Measurements from ENCODE around the gene HMX3.

Gene HMX3

GRCh38 chr10:123096452-123096851, 39.3 kb upstream of the HMX3 start:
- no peak for DNase-seq (ENCODE audit: low read depth)
- no peak overlapping the region for H3K4me3 ChIP-seq (ENCODE audit: low read length)
- TF ChIP-seq, protein P1, sequence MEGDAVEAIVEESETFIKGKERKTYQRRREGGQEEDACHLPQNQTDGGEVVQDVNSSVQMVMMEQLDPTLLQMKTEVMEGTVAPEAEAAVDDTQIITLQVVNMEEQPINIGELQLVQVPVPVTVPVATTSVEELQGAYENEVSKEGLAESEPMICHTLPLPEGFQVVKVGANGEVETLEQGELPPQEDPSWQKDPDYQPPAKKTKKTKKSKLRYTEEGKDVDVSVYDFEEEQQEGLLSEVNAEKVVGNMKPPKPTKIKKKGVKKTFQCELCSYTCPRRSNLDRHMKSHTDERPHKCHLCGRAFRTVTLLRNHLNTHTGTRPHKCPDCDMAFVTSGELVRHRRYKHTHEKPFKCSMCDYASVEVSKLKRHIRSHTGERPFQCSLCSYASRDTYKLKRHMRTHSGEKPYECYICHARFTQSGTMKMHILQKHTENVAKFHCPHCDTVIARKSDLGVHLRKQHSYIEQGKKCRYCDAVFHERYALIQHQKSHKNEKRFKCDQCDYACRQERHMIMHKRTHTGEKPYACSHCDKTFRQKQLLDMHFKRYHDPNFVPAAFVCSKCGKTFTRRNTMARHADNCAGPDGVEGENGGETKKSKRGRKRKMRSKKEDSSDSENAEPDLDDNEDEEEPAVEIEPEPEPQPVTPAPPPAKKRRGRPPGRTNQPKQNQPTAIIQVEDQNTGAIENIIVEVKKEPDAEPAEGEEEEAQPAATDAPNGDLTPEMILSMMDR (IDR thresholded peaks at IDR 0.05; ENCODE audit: insufficient read depth, low read depth, low read length, missing control alignments) = no peak

- TF ChIP-seq, protein P1 (IDR thresholded peaks at IDR 0.05; ENCODE audit: insufficient read depth, low read depth, low read length, missing control alignments) = no peak
- DNase-seq (ENCODE audit: low read depth) = no peak
- H3K4me3 ChIP-seq (ENCODE audit: low read length) = no peak overlapping the region
These were observed 38.7 kb upstream of the HMX3 start for GRCh38 chr10:123097039-123097438.

DNA sequence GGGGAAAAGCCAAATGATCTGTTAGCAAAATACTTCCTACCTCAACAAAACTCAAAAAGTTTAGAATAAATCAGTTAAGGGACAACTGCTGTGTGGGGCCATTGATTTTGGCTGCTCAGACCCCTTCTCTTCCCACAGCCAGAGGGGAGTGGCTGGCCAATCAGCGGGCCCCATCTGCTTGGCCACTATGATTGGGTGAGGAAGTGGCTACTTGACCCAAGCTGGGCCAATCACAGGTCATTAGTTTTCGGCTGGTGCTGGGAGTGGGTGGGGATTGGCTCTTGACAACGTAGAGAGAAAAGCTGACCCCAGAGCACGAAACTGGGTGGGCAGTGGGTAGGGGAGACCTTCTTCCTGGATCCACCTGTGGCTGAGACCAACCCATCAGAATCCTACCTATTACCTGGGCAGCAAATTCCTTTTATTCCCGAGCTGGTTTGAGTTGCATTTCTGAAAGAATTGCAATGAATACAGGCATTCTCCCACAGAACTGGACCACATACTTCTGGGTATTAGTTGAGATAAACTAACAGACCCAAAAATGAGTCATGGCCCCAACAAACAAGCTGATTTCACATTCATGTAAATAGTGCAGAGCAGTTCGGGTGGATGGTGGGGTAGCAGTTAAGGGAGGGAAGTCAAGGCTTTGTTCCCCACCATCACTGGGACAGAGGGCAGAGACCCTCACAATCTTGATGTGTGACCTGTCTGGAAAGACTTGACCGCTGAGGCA, 35.6 kb upstream of the HMX3 start:
- TF ChIP-seq, protein P1 (IDR thresholded peaks at IDR 0.05; ENCODE audit: insufficient read depth, low read depth, low read length, missing control alignments) = no peak

DNA sequence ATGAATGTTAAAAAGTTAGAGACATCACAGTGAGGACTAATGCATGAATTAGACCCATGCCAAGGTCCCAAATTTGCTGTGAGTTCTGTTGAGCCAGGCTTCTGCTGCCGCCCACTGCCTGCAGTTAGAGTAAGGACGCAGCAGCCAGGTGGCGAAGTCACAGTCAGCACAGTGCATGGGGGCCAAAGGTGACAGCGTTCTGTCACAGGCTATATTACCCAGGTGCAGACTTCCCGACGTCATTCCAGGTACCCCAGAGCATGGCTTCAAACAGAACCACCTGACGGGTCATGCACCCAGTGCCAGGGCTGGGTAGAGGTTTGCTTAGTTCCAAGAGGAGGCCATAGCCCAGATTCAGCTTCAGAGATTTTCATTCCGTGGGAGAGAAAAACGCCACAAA, 33.9 kb upstream of the HMX3 start:
- H3K4me3 ChIP-seq (ENCODE audit: low read length) = no peak overlapping the region
- DNase-seq (ENCODE audit: low read depth) = no peak
- TF ChIP-seq, protein P1 (IDR thresholded peaks at IDR 0.05; ENCODE audit: insufficient read depth, low read depth, low read length, missing control alignments) = no peak

More for the DNA sequence above, 35.6 kb upstream of the HMX3 start:
- DNase-seq (ENCODE audit: low read depth) = no peak
- no peak overlapping the region for H3K4me3 ChIP-seq (ENCODE audit: low read length)

DNA sequence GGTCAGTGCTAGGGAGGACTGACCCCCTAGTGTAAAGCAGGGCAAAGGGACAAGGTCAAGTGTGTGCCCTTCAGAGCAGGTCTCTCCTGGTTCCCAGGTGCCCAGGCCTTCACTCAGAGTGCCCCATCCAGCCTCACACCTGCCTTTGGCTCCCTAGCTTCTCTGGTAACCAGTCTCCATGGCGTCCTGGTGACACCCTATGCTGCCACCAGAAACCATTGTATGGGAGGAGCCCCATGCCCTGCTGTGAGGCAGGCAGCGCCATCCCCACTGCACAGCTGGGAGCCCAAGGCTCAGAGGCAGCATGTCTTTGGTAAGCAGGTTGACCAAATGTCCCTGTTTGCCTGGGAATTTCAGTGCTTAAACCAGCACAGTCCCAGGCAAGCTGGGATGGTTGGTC, 33.1 kb upstream of the HMX3 start:
- H3K4me3 ChIP-seq (ENCODE audit: low read length) = no peak overlapping the region
- TF ChIP-seq, protein P1 (IDR thresholded peaks at IDR 0.05; ENCODE audit: insufficient read depth, low read depth, low read length, missing control alignments) = no peak
- DNase-seq (ENCODE audit: low read depth) = no peak

GRCh38 chr10:123103944-123104343, 31.8 kb upstream of the HMX3 start:
- TF ChIP-seq, protein P1 (IDR thresholded peaks at IDR 0.05; ENCODE audit: insufficient read depth, low read depth, low read length, missing control alignments) = no peak
- DNase-seq (ENCODE audit: low read depth) = peak; percentile 62
- H3K4me3 ChIP-seq (ENCODE audit: low read length) = no peak overlapping the region

DNA sequence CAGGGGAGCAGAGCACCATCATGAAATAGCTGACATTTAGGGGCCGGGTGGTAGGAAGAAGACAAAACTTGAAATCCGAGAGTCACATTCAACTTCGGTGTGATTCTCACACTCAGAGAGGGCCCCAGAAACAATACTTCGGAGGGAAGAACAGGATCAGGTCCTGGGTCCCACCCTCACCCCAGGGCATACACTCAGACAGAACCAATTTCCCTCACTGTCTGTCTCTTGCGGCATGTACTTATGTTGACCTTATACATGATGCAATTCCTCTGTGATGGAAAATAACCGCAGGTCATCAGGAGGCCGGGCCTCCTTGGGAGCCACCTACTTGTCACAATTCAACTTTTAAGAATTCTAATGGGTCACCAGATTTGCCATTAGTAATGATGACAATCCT, 26.3 kb upstream of the HMX3 start:
- peak; percentile 77 for DNase-seq (ENCODE audit: low read depth)
- H3K4me3 ChIP-seq (ENCODE audit: low read length) = no peak overlapping the region
- TF ChIP-seq, protein P1 (IDR thresholded peaks at IDR 0.05; ENCODE audit: insufficient read depth, low read depth, low read length, missing control alignments) = no peak
